NCI-H2107 (cell line): Measurements from ENCODE around the gene DDRGK1.
A peak's percentile ranks its signal among the peaks of the same experiment; 100 is the strongest.
"Not testable (repeated sequence)": the region's sequence is repeated elsewhere in the genome, so short reads cannot be mapped to it uniquely, and the experiment has no call there.

Experiments used
- DNase-seq: peaks from one replicate; lab custom pipeline; 2025; lab: John Stamatoyannopoulos, UW

DDRGK1 gene

GRCh38 chr20:3183896-3184612, 20.4 kb downstream of the DDRGK1 start:
- no peak for DNase-seq

DNA sequence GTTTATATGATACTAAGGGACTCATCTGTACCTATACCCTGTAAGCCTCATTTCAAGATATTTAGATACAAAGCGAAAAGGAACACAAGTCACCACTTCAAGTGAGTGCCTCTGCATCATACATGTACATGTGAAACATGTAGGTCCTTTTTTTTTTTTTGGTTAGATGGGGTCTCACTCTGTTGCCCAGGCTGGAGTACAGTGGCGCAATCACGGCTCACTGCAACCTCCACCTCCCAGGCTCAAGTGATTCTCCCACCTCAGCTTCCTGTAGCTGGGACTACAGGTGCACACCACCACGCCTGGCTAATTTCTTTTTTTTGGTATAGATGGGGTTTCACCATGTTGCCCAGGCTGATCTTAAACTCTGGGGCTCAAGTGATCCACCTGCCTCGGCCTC, 22.1 kb downstream of the DDRGK1 start:
- DNase-seq, result not testable (repeated sequence)

GRCh38 chr20:3181270-3181669, 23.2 kb downstream of the DDRGK1 start:
- DNase-seq, result no peak

DNA sequence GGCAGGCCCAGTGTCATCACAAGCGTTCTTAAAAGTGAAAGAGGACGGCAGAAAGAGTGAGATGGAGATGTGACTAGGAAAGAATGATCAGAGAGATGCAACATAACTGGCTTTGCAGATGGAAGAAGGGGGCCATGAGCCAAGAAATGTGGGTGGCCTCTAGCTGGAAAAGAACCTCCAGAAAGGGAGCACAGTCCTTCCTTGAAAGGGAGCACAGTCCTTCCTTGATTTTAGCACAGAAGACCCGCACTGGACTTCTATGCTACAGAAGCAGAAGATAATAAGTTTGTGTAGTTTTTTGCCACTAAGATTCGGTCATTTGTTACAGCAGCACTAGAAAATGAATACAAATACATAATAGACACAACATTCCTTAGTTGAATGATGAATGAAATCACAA, 24.2 kb downstream of the DDRGK1 start:
- no peak for DNase-seq

- no peak for DNase-seq
Measured at GRCh38 chr20:3177746-3178485, 26.6 kb downstream of the DDRGK1 start.

DNA sequence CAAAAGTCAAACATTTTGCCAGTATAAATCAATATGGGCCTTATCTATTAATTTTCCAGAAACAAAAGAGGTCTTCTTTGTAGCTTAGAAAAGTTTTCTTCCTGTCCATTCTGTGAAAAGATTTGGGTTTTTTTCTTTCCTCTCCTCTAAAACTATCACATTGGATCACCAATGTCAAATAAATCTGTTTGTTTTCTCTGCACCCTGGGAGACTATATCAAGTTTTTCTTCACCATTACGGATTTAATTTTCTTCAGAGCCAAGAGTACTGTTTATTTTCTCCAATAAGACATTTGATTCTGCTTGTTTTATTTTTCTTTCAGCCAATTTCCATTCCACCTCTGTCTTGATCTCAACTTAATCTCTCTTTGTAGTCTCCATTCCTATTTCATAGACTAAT, 29.2 kb downstream of the DDRGK1 start:
- no peak for DNase-seq

GRCh38 chr20:3174442-3175261, 29.8 kb downstream of the DDRGK1 start:
- DNase-seq, result no peak

DNA sequence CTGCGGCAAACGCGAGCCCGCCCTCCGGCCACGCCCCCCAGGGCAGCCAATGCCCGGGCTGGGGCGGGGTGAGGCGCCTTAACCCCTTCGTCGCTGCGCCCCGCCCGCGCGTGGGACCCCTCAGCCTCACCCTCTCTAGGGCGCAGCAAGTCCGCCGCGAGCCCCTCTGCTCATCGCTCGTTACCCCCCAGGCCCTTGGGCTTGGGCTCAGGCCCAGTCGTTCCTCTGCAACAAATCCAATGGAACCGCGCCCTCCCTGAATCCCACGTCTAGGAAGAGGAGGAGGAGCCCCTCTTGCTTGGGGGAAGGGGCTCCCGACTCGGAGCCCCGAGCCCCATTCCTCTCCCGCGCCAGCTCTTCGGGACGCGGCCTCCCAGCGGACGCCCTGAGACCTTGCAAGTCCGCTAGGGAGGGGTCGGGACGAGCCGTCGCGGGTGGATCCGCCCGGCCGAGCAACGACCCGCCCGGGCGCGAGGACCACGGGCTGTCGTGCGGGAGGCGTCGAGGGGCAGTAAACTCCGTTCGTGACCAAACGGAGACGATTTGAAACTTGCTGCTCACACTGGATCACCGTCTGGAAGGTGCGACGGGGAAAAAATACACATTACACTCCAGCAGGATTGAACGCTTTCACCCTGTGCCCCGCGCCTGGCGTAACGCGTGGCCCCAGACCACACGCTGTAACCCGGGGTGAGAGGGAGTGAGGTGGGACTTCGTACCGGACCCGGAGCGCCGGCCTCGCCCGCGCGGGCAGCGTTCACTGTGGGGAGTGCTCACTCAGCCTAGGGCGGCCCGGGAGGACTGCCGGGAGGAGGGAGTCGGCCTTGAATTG, 30.7 kb downstream of the DDRGK1 start:
- peak; percentile 62 for DNase-seq

DNA sequence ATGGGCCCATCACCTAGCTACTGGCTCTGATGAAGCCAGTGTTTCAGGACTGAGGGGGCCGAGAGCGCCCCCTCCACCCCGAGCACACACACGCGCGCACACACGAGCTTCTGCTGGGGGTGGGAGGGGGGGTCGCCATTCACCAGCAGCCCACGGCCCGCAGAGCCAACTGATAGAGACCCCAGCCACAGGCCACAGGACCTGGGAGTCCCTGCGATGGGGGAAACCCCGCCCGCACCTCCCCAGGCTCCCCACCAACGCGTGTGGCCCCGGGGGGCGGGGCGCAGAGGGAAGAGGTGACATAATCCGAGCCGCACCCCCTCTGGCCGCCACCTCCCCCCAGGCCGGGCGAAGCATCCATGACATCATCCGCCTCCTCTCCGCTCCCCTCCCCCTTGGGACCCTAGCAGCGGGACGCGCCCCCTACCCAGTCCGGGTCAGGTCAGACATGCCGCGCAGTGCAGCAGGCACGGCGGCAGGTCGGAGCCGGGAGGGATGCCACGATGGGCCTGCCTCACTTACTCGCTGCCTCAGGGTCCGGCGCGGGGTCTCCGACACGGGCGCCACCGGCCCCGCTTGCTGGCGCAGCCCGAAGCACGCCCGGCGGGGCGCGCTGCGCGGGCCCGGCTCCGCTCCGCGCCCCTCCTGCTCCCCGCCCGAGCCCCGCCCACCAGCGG, 31.4 kb downstream of the DDRGK1 start, which contains the start of gene LZTS3:
Gene LZTS3, minus strand, starts transcription at position 617 of the 677 bp plus-strand sequence. CDS start 6,386 bp downstream, outside the sequence.
- DNase-seq, result peak; percentile 34

DNA sequence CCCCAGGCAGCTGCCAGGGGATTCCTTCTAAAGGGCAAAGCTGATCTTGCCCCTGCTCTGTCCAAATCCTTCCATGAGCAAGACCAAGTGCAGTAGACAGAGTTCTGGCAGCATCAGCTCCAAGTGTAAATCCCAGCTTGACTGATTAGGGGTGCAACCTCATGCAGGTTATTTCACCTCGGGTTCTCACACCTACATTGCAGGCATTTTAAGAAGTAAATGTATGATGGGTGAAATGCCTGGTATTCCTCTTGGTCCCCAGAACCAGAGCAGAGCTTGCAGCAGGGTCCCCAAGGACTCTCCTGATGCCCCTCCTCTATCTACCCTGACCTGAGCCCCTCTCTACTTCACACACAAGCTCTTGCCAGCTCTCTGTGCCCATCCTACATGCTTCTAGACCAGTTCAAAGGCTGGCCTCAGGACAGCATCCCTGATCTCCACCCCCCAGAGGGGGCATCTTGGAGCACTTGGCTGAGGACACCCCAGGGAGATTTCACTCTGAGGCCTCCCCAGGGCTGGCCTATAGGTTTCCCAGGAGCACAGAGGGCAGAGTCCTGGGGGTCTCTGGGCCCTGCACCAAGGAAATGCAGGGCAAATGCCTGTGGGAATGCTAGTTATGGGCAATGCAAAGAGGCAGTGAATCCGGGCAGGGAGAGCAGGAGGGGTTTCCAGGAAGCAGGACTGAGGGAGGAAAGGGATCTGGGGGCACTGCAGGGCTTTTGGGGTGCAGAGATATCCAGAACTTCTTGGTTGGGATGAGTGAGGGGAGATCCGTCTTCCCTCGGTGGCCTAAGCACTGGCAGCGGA, 32.2 kb downstream of the DDRGK1 start:
- DNase-seq, result no peak

DNA sequence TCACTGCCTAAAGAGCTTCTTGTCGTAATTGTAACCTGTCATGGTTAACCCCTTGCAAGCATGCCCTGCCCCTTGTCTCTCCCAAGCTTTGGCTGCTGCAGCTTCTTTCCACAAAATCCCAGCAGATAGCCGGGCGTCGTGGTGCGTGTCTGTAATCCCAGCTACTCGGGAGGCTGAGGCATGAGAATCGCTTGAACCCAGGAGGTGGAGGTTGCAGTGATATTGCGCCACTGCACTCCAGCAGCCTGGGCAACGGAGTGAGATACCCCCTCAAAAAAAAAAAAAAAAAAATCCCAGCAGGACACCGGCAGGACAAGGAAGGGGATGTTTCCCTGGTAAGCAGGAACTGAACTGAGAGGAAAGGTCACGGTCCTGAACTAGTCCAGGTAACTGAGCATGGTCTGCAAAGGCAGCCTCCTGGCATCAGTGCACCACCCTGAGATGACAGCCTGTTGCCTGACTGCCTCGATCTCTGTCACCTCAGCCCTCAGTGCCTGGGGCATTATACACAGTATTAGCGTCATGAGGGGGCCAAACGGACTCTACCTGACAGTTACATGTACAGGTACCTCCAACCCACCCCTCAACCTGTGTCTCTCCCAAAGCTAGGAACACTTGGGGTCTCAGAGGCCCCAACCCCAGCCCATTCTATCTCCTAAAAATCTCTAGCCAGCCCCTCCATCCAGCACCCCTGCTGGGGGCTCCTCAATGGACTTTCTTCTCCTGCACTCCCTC, 32.9 kb downstream of the DDRGK1 start:
- DNase-seq, result no peak

DNA sequence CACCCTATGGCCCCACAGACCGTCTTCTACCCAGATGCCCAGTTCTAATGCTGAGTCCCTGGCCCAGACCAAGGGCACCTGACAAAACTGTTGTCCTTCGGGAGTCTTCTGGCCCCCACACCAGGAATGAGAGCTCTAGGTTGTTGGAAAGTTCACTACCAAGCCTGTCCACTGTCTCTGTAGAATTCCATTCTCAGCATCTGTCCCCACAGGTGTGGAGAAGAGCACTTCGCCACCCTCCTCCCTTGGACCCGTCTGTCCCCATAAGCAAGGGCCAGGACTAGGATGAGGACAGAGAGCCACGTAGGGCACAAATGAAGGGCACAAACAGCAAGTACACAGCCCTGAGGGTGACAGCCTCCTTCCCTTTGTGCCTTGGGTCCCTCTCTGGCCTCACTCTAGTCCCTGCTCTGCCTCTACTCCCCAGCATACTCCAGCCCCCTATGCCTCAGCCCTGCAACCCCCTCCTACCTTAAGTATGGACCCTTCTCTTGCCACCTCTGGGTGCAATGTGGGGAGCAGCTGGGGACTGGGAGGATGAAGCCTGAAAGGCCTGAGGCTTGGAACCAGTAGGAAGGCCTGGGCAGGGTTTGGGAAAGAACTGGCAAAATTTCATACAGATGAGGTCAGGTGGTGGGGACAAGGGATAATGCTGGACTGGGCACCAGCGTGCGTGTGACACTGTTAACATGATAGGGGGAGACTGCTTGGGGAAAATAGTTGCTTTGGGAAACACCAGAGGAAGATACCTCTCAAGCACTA, 35.5 kb downstream of the DDRGK1 start:
- DNase-seq, result no peak

DNA sequence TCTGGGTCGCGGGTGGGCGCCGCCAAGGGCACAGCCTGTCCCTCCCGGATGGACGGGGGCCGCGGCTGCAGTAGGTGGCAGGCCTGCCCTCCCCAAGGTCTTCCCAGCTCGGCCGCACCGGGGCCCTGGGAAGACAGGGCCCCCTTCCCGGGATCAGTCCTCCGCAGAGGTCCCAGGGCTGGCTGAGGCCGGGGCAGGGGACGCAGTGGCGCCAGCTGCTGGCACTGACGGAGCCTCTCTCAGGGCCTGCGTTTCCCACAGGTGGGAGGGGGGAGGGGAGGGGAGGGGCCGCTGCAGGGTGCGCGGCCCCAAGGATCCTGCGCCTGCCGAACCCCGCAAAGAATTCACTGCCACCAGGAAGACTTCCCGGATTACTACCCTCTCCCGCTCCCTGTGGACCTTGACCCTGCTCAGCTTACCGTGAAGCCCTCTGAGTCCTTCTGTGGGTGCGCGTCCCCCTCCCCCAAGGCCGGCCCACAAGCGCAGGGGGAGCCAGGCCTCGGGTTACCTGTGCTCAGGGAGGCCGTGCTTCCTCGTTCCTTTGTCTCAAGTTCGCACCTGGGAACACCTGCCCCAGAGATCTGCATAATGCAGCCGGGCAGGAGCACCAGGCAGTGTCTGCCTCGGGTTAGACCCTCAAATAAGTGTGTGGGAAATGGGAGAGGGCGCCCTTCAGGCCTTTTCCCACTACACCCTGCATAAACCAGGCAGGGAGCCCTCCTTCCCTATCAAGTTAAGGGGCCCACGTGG, 36.2 kb downstream of the DDRGK1 start:
- DNase-seq, result peak; percentile 51

DNA sequence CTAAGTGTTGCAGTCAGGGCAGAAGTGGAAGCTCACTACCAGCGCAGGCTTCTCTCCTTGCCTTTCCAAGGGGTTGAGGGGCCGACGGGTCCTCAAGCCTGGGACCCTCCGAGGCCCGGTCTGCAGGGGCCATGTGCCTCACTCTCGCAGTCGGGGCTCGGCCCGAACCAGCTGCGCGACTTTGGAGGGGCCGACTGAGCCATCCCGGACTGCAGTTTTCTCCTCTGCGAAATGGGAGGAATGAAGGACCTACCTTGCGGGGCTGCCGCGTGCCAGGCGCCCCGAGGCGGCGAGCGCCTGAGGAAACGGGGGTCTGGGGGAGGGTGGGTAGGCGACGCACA, 36.8 kb downstream of the DDRGK1 start:
- no peak for DNase-seq

DNA sequence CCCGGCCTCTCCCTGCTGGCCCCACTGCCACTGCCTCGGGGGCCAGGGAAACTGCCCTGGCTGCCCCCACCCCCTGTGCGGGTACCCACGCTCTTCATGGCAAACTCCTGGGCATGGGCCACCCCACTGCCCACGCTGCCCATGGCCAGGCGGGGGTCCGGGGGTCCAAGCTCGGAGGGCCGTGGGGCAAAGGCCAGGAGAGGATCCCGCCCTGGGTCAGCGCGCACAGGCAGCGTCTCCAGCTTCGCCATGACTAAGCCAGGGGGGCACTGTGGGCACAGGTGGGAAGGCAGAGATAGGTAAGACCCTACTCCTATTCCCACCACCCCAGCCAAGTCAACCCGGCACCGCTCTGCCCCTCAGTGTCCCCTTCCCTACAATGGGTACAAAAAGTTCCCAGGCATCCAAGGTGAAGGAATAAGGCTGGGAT, 37.6 kb downstream of the DDRGK1 start:
- DNase-seq, result no peak

DNA sequence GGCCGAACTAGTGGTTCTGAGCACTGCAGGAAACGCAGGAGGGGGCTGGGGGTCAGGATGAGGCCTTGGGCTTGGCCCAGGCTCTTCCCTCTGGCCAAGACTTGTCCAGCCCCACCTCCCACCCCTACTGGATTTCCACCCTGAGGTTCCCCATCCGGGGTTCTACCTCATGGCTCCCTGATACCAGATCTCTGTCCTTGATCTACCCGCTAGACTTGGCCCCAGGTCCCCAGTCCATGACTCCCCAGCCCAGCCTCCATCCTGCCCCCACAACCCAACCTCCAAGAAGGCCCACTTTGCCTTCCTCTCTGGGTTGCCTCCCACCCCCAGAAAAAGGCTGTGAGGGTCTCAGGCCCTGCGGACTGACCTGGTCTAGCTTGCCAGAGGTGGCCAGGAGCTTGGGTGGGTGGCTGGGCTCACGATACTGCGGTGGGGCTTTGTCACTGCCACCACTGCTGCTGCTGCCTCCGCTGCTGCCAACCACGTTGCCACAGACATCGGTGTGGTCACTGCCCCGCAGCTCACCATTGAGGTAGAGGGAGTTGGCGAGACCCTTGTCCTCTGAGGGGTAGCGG, 38.1 kb downstream of the DDRGK1 start:
- DNase-seq, result no peak

GRCh38 chr20:3165473-3166337, 38.8 kb downstream of the DDRGK1 start:
- DNase-seq, result no peak
